ENCODE measurements around the gene EPS15.

DNA sequence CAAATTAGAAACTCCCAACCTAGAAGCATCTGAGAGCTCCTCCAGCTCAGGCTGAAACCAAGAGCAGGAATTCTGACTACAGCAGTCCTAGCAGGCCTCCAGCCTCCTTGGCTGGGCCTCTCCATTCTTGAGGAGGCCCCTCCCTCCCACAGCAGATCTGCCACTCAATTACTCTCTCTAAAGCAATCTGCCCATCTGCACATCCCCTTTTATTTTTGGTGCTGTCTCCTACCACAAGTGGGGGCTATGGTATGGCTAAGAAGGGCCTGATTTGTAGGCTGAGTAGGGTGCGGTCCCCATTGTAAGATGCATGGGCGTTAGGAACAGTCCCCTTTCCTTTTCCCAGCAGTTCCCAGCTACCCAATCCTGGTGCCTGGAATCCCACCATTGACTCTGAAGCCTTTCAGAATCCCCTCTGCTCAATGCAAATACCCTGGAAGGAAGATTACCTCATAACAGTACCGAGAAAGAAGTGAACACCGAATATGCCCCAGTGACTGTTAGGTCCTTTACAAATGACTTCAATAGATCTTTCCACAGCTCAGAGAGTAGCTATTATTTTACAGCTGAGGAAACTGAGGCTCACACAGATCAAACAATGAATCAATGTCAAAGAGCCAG is 177.1 kb downstream of the EPS15 start:
- TF ChIP-seq RAD21 (IDR thresholded peaks at IDR 0.05) (no peak), JUND (IDR thresholded peaks at IDR 0.05) (no peak), GABPA (IDR thresholded peaks at IDR 0.05 in 1 of 2, conservative IDR thresholded peaks at IDR 0.05 in 1 of 2) (no peak), NR2F2 (IDR thresholded peaks at IDR 0.05) (no peak), TAF1 (conservative IDR thresholded peaks at IDR 0.05) (no peak), FOXA2 (IDR thresholded peaks at IDR 0.05) (no peak), SP1 (IDR thresholded peaks at IDR 0.05) (no peak), YY1 (IDR thresholded peaks at IDR 0.05) (no peak)
- TF ChIP-seq, protein P1, sequence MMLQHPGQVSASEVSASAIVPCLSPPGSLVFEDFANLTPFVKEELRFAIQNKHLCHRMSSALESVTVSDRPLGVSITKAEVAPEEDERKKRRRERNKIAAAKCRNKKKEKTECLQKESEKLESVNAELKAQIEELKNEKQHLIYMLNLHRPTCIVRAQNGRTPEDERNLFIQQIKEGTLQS (IDR thresholded peaks at IDR 0.05) = no peak
- TF ChIP-seq, protein P2, sequence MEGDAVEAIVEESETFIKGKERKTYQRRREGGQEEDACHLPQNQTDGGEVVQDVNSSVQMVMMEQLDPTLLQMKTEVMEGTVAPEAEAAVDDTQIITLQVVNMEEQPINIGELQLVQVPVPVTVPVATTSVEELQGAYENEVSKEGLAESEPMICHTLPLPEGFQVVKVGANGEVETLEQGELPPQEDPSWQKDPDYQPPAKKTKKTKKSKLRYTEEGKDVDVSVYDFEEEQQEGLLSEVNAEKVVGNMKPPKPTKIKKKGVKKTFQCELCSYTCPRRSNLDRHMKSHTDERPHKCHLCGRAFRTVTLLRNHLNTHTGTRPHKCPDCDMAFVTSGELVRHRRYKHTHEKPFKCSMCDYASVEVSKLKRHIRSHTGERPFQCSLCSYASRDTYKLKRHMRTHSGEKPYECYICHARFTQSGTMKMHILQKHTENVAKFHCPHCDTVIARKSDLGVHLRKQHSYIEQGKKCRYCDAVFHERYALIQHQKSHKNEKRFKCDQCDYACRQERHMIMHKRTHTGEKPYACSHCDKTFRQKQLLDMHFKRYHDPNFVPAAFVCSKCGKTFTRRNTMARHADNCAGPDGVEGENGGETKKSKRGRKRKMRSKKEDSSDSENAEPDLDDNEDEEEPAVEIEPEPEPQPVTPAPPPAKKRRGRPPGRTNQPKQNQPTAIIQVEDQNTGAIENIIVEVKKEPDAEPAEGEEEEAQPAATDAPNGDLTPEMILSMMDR (IDR thresholded peaks at IDR 0.05; ENCODE audit: low read depth, low read length, missing input control) = no peak
- TF ChIP-seq, protein P3, sequence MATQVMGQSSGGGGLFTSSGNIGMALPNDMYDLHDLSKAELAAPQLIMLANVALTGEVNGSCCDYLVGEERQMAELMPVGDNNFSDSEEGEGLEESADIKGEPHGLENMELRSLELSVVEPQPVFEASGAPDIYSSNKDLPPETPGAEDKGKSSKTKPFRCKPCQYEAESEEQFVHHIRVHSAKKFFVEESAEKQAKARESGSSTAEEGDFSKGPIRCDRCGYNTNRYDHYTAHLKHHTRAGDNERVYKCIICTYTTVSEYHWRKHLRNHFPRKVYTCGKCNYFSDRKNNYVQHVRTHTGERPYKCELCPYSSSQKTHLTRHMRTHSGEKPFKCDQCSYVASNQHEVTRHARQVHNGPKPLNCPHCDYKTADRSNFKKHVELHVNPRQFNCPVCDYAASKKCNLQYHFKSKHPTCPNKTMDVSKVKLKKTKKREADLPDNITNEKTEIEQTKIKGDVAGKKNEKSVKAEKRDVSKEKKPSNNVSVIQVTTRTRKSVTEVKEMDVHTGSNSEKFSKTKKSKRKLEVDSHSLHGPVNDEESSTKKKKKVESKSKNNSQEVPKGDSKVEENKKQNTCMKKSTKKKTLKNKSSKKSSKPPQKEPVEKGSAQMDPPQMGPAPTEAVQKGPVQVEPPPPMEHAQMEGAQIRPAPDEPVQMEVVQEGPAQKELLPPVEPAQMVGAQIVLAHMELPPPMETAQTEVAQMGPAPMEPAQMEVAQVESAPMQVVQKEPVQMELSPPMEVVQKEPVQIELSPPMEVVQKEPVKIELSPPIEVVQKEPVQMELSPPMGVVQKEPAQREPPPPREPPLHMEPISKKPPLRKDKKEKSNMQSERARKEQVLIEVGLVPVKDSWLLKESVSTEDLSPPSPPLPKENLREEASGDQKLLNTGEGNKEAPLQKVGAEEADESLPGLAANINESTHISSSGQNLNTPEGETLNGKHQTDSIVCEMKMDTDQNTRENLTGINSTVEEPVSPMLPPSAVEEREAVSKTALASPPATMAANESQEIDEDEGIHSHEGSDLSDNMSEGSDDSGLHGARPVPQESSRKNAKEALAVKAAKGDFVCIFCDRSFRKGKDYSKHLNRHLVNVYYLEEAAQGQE (IDR thresholded peaks at IDR 0.05) = no peak
- TF ChIP-seq, protein P4, sequence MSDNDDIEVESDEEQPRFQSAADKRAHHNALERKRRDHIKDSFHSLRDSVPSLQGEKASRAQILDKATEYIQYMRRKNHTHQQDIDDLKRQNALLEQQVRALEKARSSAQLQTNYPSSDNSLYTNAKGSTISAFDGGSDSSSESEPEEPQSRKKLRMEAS (IDR thresholded peaks at IDR 0.05) = no peak
- TF ChIP-seq, protein P5, sequence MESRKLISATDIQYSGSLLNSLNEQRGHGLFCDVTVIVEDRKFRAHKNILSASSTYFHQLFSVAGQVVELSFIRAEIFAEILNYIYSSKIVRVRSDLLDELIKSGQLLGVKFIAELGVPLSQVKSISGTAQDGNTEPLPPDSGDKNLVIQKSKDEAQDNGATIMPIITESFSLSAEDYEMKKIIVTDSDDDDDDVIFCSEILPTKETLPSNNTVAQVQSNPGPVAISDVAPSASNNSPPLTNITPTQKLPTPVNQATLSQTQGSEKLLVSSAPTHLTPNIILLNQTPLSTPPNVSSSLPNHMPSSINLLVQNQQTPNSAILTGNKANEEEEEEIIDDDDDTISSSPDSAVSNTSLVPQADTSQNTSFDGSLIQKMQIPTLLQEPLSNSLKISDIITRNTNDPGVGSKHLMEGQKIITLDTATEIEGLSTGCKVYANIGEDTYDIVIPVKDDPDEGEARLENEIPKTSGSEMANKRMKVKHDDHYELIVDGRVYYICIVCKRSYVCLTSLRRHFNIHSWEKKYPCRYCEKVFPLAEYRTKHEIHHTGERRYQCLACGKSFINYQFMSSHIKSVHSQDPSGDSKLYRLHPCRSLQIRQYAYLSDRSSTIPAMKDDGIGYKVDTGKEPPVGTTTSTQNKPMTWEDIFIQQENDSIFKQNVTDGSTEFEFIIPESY (IDR thresholded peaks at IDR 0.05) = no peak

Measured in liver (tissue), 3 donors.